DOHH2 (cell line): ENCODE results near the gene DZANK1.

Source experiments
- CTCF ChIP-seq: fragments of 200-600 bp; sonication (generic); IDR thresholded peaks from one replicate; pipeline ENCODE4 v1.5.1; 2014; ENCODE audit warnings: antibody characterized with exemption, mild to moderate bottlenecking, low read depth, low read length; ENCODE audit not compliant: poor library complexity, severe bottlenecking
- EZH2phosphoT487 ChIP-seq: fragments of 200-600 bp; sonication (generic); IDR thresholded peaks from 2 replicates; pipeline ENCODE4 v1.6.1; 2017; ENCODE audit warnings: borderline replicate concordance, mild to moderate bottlenecking, antibody characterized with exemption, low read length, moderate library complexity, mixed read lengths

DNA sequence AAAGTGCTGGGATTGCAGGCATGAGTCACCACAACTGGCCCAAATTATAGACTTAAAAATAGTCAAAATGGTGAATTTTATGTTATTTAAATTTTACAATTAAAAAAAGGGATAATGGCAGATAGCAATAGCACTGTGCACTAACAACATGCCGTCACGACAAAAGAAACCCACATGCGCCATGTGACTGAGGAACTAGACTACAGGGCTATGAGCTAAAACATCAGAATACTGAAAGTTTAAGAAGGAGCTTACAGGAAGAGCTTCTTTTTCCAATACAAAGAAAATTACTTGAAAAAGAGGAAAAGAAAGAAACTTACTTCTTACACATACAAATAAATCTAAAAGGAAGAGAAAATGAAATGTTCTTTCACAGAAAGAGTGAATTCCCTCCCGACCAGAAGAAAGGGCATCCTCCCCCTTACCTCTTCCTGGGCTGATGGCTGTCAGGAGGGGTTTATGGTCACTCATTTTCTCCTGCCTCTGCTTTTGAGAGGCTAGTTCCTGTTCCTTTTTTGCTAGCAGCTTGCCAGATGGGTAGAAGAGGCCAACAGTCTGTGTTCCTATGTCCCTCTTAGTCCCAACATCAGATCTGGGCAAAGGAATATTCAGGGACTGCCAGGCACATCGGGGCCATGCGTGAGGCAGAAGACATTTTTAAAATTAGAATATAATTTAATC lies 54.5 kb downstream of the DZANK1 start:
- TF ChIP-seq CTCF = no peak
- no peak for TF ChIP-seq EZH2phosphoT487
